ENCODE measurements around the gene WDR81.

DNA sequence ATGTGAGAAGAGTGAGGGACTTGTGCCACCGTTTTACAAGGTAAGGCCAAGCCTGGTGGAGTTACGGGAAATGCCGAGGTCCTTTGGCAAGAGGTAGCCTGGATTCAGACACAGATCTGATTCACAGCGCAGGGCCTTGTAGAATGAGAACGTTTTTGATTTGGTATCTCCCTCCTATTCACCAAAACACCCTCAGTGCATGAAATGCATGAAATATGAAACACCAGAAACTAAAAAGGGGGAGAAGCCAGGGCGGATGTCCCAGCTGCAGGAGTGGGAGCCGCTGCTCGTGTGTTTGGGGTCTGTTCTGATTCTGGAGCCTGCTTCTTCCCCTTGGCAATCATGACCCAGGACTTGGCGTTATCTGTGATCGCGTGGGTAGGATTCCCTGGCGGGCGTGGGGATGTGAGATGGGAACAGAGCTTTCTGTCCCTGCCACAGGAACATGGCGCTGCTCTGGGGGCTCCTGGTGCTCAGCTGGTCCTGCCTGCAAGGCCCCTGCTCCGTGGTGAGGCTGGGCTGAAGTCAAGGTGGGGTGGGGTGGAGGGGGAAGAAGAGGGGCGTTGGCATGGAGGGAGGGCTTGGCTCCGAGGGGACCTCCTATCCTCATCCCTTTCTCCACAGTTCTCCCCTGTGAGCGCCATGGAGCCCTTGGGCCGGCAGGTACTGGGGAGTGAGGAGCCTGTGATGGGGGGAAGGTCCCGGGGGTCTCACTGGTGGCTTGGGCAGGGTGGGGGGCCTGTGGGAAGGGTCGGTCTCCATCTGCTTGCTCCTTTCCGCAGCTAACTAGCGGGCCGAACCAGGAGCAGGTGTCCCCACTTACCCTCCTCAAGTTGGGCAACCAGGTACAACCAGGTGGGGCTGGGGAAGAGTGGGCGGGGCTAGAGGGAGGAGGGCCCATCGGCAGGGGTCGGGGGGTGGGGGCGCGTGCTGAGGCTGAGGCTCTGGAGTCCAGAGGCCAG lies 20.3 kb downstream of the WDR81 start:
- TF ChIP-seq, protein P1, sequence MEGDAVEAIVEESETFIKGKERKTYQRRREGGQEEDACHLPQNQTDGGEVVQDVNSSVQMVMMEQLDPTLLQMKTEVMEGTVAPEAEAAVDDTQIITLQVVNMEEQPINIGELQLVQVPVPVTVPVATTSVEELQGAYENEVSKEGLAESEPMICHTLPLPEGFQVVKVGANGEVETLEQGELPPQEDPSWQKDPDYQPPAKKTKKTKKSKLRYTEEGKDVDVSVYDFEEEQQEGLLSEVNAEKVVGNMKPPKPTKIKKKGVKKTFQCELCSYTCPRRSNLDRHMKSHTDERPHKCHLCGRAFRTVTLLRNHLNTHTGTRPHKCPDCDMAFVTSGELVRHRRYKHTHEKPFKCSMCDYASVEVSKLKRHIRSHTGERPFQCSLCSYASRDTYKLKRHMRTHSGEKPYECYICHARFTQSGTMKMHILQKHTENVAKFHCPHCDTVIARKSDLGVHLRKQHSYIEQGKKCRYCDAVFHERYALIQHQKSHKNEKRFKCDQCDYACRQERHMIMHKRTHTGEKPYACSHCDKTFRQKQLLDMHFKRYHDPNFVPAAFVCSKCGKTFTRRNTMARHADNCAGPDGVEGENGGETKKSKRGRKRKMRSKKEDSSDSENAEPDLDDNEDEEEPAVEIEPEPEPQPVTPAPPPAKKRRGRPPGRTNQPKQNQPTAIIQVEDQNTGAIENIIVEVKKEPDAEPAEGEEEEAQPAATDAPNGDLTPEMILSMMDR (IDR thresholded peaks at IDR 0.05), result no peak
- TF ChIP-seq POLR2A (IDR thresholded peaks at IDR 0.05) (no peak), POLR2AphosphoS5 (IDR thresholded peaks at IDR 0.05) (no peak)
